COLO668 (cell line): ENCODE data around the gene LSM14A.
"Not testable (repeated sequence)": the region's sequence is repeated elsewhere in the genome, so short reads cannot be mapped to it uniquely, and the experiment has no call there.

Experiments
- DNase-seq: peaks from one replicate; lab custom pipeline; 2025; ENCODE audit not compliant: unreplicated experiment; lab: John Stamatoyannopoulos, UW

LSM14A gene

GRCh38 chr19:34158966-34159365, 13.3 kb upstream of the LSM14A start:
- not testable (repeated sequence) for DNase-seq

DNA sequence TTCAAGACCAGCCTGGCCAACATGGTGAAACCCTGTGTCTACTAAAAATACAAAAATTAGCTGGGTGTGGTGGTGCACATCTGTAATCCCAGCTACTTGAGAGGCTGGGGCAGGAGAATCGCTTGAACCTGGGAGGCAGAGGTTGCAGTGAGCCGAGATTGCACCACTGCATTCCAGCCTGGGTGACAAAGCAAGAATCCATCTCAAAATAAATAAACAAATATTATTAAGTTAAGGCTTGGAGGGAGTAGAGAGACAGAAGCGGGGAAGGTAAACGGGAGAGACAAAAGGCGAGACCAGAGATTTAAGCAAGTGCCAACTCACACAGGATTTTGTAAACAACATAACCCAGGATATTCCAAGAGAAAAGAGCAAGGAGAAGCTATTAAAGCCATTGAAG, 12.8 kb upstream of the LSM14A start:
- DNase-seq: not testable (repeated sequence)

GRCh38 chr19:34161902-34162301, 10.4 kb upstream of the LSM14A start:
- not testable (repeated sequence) for DNase-seq

GRCh38 chr19:34165295-34165738, 7.0 kb upstream of the LSM14A start:
- DNase-seq: no peak

DNA sequence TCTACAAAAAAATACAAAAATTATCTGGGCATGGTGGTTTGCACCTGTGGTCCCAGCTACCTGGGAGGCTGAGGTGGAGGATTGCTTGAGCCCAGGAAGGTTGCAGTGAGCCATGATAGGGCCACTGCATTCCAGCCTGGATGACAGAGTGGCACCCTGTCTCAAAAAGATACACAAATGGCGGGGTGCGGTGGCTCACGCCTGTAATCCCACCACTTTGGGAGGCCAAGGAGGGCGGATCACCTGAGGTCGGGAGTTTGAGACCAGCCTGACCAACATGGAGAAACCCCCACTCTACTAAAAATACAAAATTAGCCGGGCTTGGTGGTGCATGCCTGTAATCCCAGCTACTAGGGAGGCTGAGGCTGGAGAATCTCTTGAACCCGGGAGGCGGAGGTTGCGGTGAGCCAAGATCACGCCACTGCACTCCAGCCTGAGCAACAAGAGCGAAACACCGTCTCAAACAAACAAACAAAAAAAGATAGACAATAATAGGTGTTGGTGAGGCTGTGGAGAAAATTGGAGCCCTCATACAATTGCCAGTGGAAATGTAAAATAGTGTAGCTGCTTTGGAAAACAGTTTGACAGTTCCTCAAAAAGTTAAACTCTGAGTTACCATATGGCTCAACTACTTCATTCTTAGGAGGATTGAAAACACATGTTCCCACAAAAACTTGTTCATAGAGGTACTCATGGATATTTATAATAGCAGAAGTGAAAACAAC, 2.7 kb upstream of the LSM14A start:
- DNase-seq: not testable (repeated sequence)

DNA sequence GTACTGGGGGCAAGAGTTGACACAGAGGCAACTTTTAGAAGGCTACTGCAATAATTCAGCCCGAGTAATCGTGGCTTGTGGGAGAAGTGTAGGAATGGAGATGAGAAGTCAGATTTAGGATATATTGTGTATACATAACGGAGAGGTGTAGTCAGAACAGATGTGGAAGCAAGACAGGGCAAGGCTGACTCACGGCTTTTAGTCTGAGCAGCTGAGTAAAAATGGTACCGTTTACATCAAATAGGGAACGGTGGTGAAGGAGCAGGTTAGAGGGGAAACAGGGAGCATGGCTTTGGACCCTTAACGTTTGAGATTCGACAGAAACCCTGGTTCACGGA, 796 bp upstream of the LSM14A start:
- DNase-seq: no peak

GRCh38 chr19:34172661-34173192, 423 bp downstream of the LSM14A start:
- DNase-seq: peak; percentile 54

GRCh38 chr19:34173193-34173956, 1.1 kb downstream of the LSM14A start:
- peak; percentile 26 for DNase-seq

DNA sequence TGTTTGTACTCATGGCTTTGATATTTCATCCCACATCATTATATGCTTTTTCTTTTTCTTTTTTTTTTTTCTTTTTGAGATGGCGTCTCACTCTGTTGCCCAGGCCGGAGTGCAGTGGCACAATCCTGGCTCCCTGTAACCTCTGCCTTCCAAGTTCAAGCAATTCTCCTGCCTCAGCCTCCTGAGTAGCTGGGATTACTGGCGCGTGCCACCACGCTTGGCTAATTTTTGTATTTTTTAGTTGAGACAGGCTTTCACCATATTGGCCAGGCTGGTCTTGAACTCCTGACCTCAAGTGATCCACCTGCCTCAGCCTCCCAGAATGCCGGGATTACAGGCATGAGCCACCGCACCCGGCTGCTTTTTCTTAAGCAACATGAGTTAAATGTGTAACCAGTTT, 2.9 kb downstream of the LSM14A start:
- DNase-seq: not testable (repeated sequence)

GRCh38 chr19:34176581-34176980, 4.3 kb downstream of the LSM14A start:
- no peak for DNase-seq

GRCh38 chr19:34178274-34178610, 5.9 kb downstream of the LSM14A start:
- no peak for DNase-seq

- DNase-seq: no peak
Observed at GRCh38 chr19:34179066-34179465, 6.8 kb downstream of the LSM14A start.

GRCh38 chr19:34180273-34180672, 8.0 kb downstream of the LSM14A start:
- no peak for DNase-seq

GRCh38 chr19:34180709-34181108, 8.4 kb downstream of the LSM14A start:
- no peak for DNase-seq

- DNase-seq: no peak
Observed at GRCh38 chr19:34181111-34181864, 9.0 kb downstream of the LSM14A start.

DNA sequence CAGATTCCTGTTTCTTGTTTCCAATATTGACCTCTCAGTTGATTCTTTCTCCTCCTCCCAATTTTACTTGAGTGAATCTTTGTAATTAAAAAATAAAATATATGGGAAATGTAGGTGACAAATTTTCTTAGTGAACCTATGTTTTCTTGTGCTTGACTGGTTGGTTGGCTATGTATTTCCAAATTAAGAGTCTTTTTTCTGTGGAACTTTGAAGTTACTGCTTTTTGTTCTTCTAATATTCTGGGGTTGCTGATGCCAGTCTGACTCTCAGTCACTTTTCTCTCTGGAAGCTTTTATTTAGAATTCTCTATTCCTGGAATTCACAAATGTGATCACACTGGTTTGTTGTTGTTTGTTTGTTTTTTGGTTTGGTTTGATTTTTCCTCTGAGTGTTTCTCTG, 9.8 kb downstream of the LSM14A start:
- DNase-seq: no peak

- DNase-seq: no peak
Observed at GRCh38 chr19:34184880-34185491, 12.7 kb downstream of the LSM14A start.

DNA sequence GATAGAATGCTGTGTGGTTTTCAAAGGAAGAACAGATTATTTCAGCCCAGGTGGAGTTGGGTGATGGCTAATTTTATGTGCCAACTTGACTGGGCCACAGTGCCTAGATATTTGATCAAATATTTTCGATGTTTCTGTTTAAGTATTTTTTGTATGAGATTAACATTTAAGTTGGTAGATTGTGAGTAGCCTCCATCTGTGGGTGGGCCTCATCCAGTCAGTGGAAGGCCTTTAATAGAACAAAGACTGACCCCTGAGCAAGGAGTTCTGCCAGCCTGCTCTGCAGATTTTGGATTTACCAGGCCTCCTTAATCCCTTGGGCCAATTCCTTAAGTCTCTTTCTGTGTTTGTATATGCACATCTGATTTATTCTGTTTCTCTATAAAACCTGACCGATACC, 13.9 kb downstream of the LSM14A start:
- no peak for DNase-seq

- DNase-seq: no peak
Observed at GRCh38 chr19:34187011-34187410, 14.7 kb downstream of the LSM14A start.

- no peak for DNase-seq
Observed at GRCh38 chr19:34188408-34188807, 16.1 kb downstream of the LSM14A start.

GRCh38 chr19:34189199-34189916, 17.1 kb downstream of the LSM14A start:
- no peak for DNase-seq
